ENCODE results near the gene TTC39A. TPM values are rescaled to one million over a fixed set of nuclear protein-coding genes. Genes with fewer than 3 reads are reported as not detected.

TTC39A gene
- total RNA-seq, 1 donor from 2014 or later, result 1.4 TPM

DNA sequence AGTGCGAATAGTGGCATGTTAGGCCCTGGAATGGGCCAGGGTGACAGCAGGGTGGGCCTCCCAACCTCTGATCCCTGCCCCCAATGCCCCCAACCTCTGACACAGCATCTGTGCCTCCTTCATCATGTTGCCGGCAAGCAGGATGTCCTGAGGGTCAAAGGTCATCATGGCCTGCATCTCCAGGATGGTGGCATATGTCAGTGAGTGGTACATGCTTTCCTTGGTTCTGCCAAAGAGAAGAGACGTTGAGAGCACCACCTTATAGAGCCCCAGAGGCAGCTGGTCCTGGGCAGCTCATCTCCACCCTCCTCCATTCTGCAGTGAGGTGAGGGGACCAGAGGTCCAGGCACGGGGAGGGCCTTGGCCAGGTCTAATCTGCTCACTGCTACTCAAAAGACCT is 17.6 kb downstream of the TTC39A start:
- TF ChIP-seq EZH2 (IDR thresholded peaks at IDR 0.05; ENCODE audit: insufficient read depth, low read length), result no peak
- Histone ChIP-seq H3K4me3 (ENCODE audit: insufficient read depth, low read depth, low read length) (no peak overlapping the region), H3K4me2 (ENCODE audit: low read length) (no peak overlapping the region), H3K9ac (ENCODE audit: low read length) (no peak overlapping the region), H2AFZ (ENCODE audit: low read depth, low read length) (no peak overlapping the region), H3K36me3 (ENCODE audit: insufficient read depth, low read length) (no peaks in the 10 kb centered on the region), H3K27ac (ENCODE audit: low read depth, low read length) (no peak overlapping the region), H3K4me1 (ENCODE audit: insufficient read depth, low read length) (peaks cover 13% of the 10 kb centered on the region), H3K79me2 (ENCODE audit: insufficient read depth, low read length) (no peaks in the 10 kb centered on the region), H3K27me3 (ENCODE audit: insufficient read depth, low read length) (no peaks in the 10 kb centered on the region), H3K9me3 (ENCODE audit: insufficient read depth, low read depth, low read length) (no peaks in the 10 kb centered on the region), H4K20me1 (ENCODE audit: insufficient read depth, low read length) (no peaks in the 10 kb centered on the region)
- FAIRE-seq (no peak), DNase-seq (ENCODE audit: low read depth) (no peak)
- Mint-ChIP-seq H3K4me1 (ENCODE audit: low read depth, unreplicated experiment) (peaks cover 22% of the 10 kb centered on the region), H3K9me3 (ENCODE audit: unreplicated experiment) (peaks cover 3% of the 10 kb centered on the region), H3K4me3 (ENCODE audit: unreplicated experiment) (no peak overlapping the region), H3K27me3 (ENCODE audit: low read depth, unreplicated experiment) (peaks cover 3% of the 10 kb centered on the region), H3K27ac (ENCODE audit: unreplicated experiment) (no peak overlapping the region), H3K36me3 (ENCODE audit: low read depth, unreplicated experiment) (no peaks in the 10 kb centered on the region)

DNA sequence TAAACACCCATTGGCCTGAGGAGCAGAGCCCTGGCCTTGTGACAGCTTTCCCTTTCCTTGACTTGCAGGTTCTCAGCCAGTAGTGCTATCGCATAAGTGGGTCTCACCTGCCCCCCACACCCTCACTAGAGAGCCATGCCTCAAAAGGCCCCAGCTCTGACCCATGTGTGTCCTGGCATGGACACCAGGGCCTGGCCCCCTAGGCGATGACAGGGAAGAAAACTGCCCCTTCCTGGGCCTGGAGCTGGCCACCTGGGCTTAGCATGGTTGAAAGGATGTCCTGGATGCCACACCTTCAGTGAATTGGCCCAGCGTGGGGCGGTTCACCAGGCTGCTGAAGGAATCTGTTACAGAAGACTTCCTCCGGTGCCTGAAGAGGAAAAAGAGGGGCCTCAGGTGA is 18.5 kb downstream of the TTC39A start:
- FAIRE-seq (no peak), DNase-seq (ENCODE audit: low read depth) (no peak)
- peaks cover 3% of the 10 kb centered on the region for H3K9me3 Mint-ChIP-seq (ENCODE audit: unreplicated experiment)
- H3K36me3 ChIP-seq (ENCODE audit: insufficient read depth, low read length), result no peaks in the 10 kb centered on the region
- H3K27ac ChIP-seq (ENCODE audit: low read depth, low read length), result no peak overlapping the region
- no peak overlapping the region for H3K9ac ChIP-seq (ENCODE audit: low read length)
- no peak overlapping the region for H2AFZ ChIP-seq (ENCODE audit: low read depth, low read length)
- H3K4me1 Mint-ChIP-seq (ENCODE audit: low read depth, unreplicated experiment), result peaks cover 20% of the 10 kb centered on the region
- no peak overlapping the region for H3K4me3 Mint-ChIP-seq (ENCODE audit: unreplicated experiment)
- peaks cover 3% of the 10 kb centered on the region for H3K27me3 Mint-ChIP-seq (ENCODE audit: low read depth, unreplicated experiment)
- no peak overlapping the region for H3K4me3 ChIP-seq (ENCODE audit: insufficient read depth, low read depth, low read length)
- H3K9me3 ChIP-seq (ENCODE audit: insufficient read depth, low read depth, low read length), result no peaks in the 10 kb centered on the region
- TF ChIP-seq EZH2 (IDR thresholded peaks at IDR 0.05; ENCODE audit: insufficient read depth, low read length), result no peak
- TF ChIP-seq CTCF (IDR thresholded peaks at IDR 0.05; ENCODE audit: insufficient read depth, low read depth, low read length), result no peak
- H3K79me2 ChIP-seq (ENCODE audit: insufficient read depth, low read length), result no peaks in the 10 kb centered on the region
- peaks cover 13% of the 10 kb centered on the region for H3K4me1 ChIP-seq (ENCODE audit: insufficient read depth, low read length)
- H3K4me2 ChIP-seq (ENCODE audit: low read length), result no peak overlapping the region
- H3K36me3 Mint-ChIP-seq (ENCODE audit: low read depth, unreplicated experiment), result no peaks in the 10 kb centered on the region
- no peak overlapping the region for H3K27ac Mint-ChIP-seq (ENCODE audit: unreplicated experiment)
- H3K27me3 ChIP-seq (ENCODE audit: insufficient read depth, low read length), result no peaks in the 10 kb centered on the region
- no peaks in the 10 kb centered on the region for H4K20me1 ChIP-seq (ENCODE audit: insufficient read depth, low read length)

GRCh38 chr1:51310871-51311613 is 19.3 kb downstream of the TTC39A start:
- no peak for FAIRE-seq

More at GRCh38 chr1:51310871-51311613, 19.3 kb downstream of the TTC39A start:
- H3K4me2 ChIP-seq (ENCODE audit: low read length), result no peak overlapping the region
- no peak overlapping the region for H3K4me3 ChIP-seq (ENCODE audit: insufficient read depth, low read depth, low read length)
- H3K4me1 Mint-ChIP-seq (ENCODE audit: low read depth, unreplicated experiment), result peaks cover 16% of the 10 kb centered on the region
- no peaks in the 10 kb centered on the region for H4K20me1 ChIP-seq (ENCODE audit: insufficient read depth, low read length)
- no peaks in the 10 kb centered on the region for H3K79me2 ChIP-seq (ENCODE audit: insufficient read depth, low read length)
- peaks cover 3% of the 10 kb centered on the region for H3K9me3 Mint-ChIP-seq (ENCODE audit: unreplicated experiment)
- peaks cover 13% of the 10 kb centered on the region for H3K4me1 ChIP-seq (ENCODE audit: insufficient read depth, low read length)
- H3K27ac ChIP-seq (ENCODE audit: low read depth, low read length), result no peak overlapping the region
- no peaks in the 10 kb centered on the region for H3K36me3 ChIP-seq (ENCODE audit: insufficient read depth, low read length)
- no peak for TF ChIP-seq EZH2 (IDR thresholded peaks at IDR 0.05; ENCODE audit: insufficient read depth, low read length)
- no peak for TF ChIP-seq CTCF (IDR thresholded peaks at IDR 0.05; ENCODE audit: insufficient read depth, low read depth, low read length)
- no peaks in the 10 kb centered on the region for H3K36me3 Mint-ChIP-seq (ENCODE audit: low read depth, unreplicated experiment)
- no peak overlapping the region for H2AFZ ChIP-seq (ENCODE audit: low read depth, low read length)
- peaks cover 3% of the 10 kb centered on the region for H3K27me3 Mint-ChIP-seq (ENCODE audit: low read depth, unreplicated experiment)
- H3K4me3 Mint-ChIP-seq (ENCODE audit: unreplicated experiment), result no peak overlapping the region
- H3K9me3 ChIP-seq (ENCODE audit: insufficient read depth, low read depth, low read length), result no peaks in the 10 kb centered on the region
- no peak overlapping the region for H3K27ac Mint-ChIP-seq (ENCODE audit: unreplicated experiment)
- DNase-seq (ENCODE audit: low read depth), result no peak
- H3K27me3 ChIP-seq (ENCODE audit: insufficient read depth, low read length), result no peaks in the 10 kb centered on the region
- H3K9ac ChIP-seq (ENCODE audit: low read length), result no peak overlapping the region
